HUES64 (cell line): ENCODE results near the gene ZNF750.

Experiments used
- H3K27ac ChIP-seq: 2 replicates; pipeline ENCODE4 v1.7.0; 2013; ENCODE audit warnings: low read depth, low read length, inconsistent platforms
- H3K27me3 ChIP-seq: 2 replicates; pipeline ENCODE4 v1.6.1; 2013; ENCODE audit warnings: mild to moderate bottlenecking, low read length; ENCODE audit not compliant: insufficient read depth
- H3K36me3 ChIP-seq: 2 replicates; pipeline ENCODE4 v1.6.1; 2013; ENCODE audit warnings: mild to moderate bottlenecking, low read length; ENCODE audit not compliant: insufficient read depth
- H3K4me1 ChIP-seq: 2 replicates; pipeline ENCODE4 v1.6.1; 2013; ENCODE audit warnings: mild to moderate bottlenecking, low read length, moderate library complexity; ENCODE audit not compliant: insufficient read depth
- H3K4me3 ChIP-seq: 2 replicates; pipeline ENCODE4 v1.5.1; 2013; ENCODE audit warnings: mild to moderate bottlenecking, low read length, moderate library complexity
- H3K9ac ChIP-seq: 2 replicates; pipeline ENCODE4 v1.6.1; 2013; ENCODE audit warnings: mild to moderate bottlenecking, low read depth, low read length
- H3K9me3 ChIP-seq: 2 replicates; pipeline ENCODE4 v1.6.1; 2013; ENCODE audit warnings: low read depth, low read length; ENCODE audit not compliant: insufficient read depth
- WGBS: fragments of 150-250, 120-280 bp; methylation state at CpG from one replicate; pipeline ENCODE4 v1.1.7; 2013; ENCODE audit warnings: missing lambda C conversion rate; 5-methylcytosine and 5-hydroxymethylcytosine counted together

Gene ZNF750

DNA sequence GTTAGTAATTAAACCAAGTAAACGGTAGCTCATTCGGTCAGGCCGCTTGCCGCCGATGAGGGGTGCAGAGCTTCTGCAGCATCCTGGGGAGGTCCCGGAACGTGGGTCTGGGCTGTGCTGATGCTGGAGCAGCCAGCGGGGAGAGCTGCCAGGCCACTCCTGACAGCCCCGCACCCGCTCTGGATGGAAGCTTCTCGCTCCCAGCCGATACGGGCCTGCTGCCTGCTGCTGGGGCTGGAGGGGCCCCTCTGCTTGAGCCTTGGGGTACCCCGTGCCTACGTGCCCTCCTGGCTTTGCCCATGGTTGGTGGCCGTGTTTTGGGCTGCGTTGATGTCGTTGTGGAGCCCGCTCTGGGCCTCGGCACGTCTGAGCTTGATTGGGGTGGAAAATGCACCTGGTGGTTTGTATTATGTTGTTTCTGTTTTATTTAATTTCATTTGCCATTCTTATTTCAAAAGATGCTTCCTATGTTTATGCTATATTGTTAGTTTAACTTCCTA lies 41.6 kb upstream of the ZNF750 start:
- 92% methylated on average over 21 of the region's 21 CpGs for WGBS
- Histone ChIP-seq H3K27me3 (no peaks in the 10 kb centered on the region), H3K36me3 (peaks cover 7% of the 10 kb centered on the region; the same call in 1 of the 2 replicates), H3K27ac (no peak overlapping the region), H3K4me3 (no peak overlapping the region), H3K9me3 (no peaks in the 10 kb centered on the region), H3K9ac (no peak overlapping the region), H3K4me1 (peaks cover 2% of the 10 kb centered on the region; the same call in 1 of the 2 replicates)

DNA sequence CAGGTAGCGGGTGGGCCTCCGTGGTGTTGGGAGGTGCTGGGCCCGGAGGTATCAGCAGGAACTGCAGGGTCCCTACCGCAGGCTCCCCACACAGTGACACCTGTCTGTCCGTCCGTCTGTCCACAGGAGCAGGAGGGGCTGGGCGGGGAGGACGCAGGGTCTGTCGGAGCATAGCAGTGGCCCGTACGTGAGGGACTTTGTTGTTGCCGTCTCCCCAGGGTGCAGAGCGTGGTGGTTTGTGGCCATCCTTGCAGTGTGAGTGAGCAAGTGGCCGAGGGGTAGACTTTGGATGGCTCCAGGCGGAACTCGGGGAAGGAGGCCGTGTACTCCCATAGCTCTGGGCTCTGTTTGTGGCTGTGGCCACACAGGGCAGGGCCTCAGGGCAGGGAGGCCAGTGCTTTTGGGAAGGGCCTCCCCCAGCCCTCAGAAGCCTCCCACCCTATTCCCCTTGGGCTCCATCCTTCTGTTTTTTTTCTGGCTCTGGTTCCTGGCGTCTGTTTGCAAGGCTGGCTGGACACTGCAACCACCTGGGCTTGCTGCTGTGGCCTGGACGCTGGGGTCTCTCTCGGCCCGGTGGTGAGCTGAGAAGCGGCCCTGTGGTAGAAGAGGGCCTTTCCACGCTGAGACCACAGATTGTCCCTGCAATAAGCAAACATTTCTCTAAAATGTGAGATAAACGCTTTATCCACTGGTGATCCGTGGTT lies 41.0 kb upstream of the ZNF750 start:
- Histone ChIP-seq H3K4me1 (peaks cover 8% of the 10 kb centered on the region; the same call in 1 of the 2 replicates), H3K9me3 (no peaks in the 10 kb centered on the region), H3K27ac (no peak overlapping the region), H3K9ac (no peak overlapping the region), H3K4me3 (no peak overlapping the region), H3K36me3 (peaks cover 7% of the 10 kb centered on the region; the same call in 1 of the 2 replicates), H3K27me3 (no peaks in the 10 kb centered on the region)
- WGBS: 93% methylated on average over 25 of the region's 25 CpGs

DNA sequence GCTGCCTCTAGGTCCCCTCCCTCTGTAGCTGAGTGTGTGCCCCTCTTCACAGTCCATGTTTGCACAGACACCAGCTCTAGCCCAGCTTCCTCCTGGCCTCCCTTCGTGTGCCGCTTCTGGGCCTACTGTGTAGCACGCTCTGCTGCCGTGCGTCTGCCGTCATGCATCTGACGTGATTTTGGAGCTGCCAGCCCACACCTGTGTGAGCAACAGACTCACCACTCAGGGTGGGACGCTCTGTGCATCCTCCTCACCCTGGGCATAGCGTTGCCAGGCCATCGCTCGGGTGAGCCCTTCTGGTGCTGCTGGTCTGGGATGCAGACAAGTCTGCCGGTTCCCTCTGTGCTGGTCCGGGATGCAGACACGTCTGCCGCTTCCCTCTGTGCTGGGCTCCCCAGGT lies 39.4 kb upstream of the ZNF750 start:
- no peaks in the 10 kb centered on the region for H3K9me3 ChIP-seq
- H3K4me1 ChIP-seq: peaks cover 18% of the 10 kb centered on the region; the same call in 1 of the 2 replicates
- peaks cover 7% of the 10 kb centered on the region; the same call in 1 of the 2 replicates for H3K36me3 ChIP-seq
- 97% methylated on average over 15 of the region's 15 CpGs for WGBS
- H3K27me3 ChIP-seq: no peaks in the 10 kb centered on the region
- no peak overlapping the region for H3K9ac ChIP-seq
- no peak overlapping the region for H3K4me3 ChIP-seq
- H3K27ac ChIP-seq: no peak overlapping the region

DNA sequence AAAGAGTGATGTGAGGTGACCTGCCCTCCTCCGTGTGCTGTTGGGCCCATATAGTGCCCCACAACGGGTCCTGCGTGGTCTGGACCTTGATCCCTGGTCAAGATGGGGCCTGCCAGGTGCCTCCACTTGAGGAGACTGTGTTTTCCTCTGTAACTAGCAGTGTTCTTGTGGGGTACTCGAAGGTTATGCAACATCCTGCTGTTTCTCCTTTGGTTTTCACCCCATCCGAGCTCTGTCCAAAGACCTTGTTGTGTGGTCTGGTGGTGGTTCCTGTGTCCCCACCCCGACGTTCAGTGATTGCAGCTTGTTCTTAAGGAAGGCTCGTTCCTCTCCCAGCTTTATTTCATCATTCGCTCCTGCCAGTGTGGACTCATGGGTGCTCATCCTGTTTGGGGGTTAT lies 38.7 kb upstream of the ZNF750 start:
- Histone ChIP-seq H3K9ac (no peak overlapping the region), H3K4me1 (peaks cover 18% of the 10 kb centered on the region; the same call in 1 of the 2 replicates), H3K4me3 (no peak overlapping the region), H3K9me3 (no peaks in the 10 kb centered on the region), H3K27me3 (no peaks in the 10 kb centered on the region), H3K27ac (no peak overlapping the region), H3K36me3 (peaks cover 7% of the 10 kb centered on the region; the same call in 1 of the 2 replicates)
- WGBS: 83% methylated on average over 9 of the region's 9 CpGs

DNA sequence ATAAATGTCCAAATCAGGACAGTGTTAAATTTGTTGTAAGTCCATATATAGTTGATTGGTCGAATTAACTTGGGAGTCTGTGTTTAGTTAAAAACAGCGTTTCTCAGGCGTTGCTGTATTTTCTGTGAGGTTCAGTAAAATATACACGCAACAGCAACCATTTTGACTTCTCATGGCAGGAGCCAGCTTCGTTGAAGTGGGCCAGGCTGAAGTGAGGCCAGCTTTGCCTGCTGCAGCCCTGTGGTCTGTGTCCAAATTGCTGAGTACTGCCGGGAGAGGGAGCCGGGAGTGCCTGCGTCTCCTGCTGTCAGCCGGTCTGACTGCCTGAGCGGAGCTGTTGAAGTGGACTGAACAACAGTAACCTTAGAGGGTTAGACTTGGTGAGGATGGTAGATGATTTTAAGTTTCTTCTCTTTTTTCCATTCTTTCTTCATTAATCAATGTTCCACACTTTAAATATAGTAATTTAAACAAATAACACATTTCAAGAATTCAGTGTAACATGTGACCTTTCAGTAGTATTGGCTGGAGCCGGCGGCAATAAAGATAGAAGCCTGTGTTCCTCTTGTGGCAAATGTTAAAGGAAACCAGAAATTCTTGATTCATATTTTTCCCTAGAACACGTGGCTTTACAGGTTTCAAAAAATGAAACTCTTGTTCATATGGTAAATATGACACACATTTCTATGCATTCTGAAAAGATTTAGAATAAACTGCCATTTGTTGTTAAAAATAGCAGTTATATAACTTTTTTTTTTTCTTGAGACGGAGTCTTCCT lies 37.0 kb upstream of the ZNF750 start:
- H3K9me3 ChIP-seq: no peaks in the 10 kb centered on the region
- no peak overlapping the region for H3K9ac ChIP-seq
- peak overlapping the region; percentile 37; the same call in 1 of the 2 replicates for H3K27ac ChIP-seq
- H3K27me3 ChIP-seq: no peaks in the 10 kb centered on the region
- H3K4me1 ChIP-seq: peaks cover 18% of the 10 kb centered on the region; the same call in 1 of the 2 replicates
- WGBS: 78% methylated on average over 13 of the region's 14 CpGs
- no peak overlapping the region for H3K4me3 ChIP-seq
- peaks cover 19% of the 10 kb centered on the region for H3K36me3 ChIP-seq

DNA sequence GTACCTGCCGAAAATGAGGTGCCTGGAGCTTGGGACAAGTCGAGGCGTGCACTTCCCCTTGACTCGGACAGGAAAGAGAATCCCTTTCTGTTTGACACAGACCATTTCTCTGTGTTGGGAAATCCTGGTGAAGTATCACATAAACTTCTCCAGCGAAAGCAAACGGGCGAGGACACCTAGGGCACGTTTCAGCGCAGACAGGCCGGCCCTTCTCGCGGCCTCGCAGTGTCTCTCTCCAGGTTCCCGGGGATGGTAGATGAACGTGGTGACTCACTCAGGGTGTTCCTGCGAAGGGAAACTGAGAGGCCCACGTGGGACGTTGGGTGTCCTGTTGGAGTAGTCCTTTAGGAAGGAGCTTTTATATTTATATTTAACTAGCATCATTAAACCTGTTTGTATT lies 36.3 kb upstream of the ZNF750 start:
- Histone ChIP-seq H3K9me3 (no peaks in the 10 kb centered on the region), H3K4me3 (no peak overlapping the region), H3K27me3 (no peaks in the 10 kb centered on the region), H3K36me3 (peaks cover 25% of the 10 kb centered on the region), H3K27ac (no peak overlapping the region), H3K4me1 (peaks cover 18% of the 10 kb centered on the region; the same call in 1 of the 2 replicates), H3K9ac (no peak overlapping the region)
- 79% methylated on average over 18 of the region's 18 CpGs for WGBS

DNA sequence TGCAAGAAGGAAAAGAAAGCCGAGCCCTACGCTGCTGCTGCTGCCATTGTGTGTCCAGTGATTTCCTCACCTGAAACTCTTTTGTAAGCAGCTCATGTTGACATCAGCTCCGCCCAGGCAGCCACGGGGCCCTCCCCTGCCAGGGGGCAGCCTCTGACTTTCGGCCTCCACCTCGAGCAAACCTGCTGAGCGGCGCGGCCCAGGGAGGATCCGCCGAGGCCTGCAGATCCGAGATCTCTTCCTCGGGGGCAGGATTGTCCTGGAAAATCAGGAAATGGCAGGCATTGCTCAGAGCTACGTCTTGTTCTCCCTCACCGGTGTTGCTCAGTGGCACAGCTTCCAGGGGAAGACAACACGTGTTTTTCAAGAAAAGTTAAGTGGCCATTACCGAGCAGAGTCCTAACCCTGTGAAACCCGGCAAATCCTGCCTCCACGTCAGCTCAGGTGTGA lies 35.6 kb upstream of the ZNF750 start:
- Histone ChIP-seq H3K9me3 (no peaks in the 10 kb centered on the region), H3K27me3 (no peaks in the 10 kb centered on the region), H3K9ac (no peak overlapping the region; the same call in 1 of the 2 replicates), H3K4me3 (no peak overlapping the region), H3K27ac (peak overlapping the region; percentile 56; the same call in 1 of the 2 replicates), H3K4me1 (peaks cover 18% of the 10 kb centered on the region; the same call in 1 of the 2 replicates), H3K36me3 (peaks cover 32% of the 10 kb centered on the region)
- WGBS: 43% methylated on average over 19 of the region's 19 CpGs

DNA sequence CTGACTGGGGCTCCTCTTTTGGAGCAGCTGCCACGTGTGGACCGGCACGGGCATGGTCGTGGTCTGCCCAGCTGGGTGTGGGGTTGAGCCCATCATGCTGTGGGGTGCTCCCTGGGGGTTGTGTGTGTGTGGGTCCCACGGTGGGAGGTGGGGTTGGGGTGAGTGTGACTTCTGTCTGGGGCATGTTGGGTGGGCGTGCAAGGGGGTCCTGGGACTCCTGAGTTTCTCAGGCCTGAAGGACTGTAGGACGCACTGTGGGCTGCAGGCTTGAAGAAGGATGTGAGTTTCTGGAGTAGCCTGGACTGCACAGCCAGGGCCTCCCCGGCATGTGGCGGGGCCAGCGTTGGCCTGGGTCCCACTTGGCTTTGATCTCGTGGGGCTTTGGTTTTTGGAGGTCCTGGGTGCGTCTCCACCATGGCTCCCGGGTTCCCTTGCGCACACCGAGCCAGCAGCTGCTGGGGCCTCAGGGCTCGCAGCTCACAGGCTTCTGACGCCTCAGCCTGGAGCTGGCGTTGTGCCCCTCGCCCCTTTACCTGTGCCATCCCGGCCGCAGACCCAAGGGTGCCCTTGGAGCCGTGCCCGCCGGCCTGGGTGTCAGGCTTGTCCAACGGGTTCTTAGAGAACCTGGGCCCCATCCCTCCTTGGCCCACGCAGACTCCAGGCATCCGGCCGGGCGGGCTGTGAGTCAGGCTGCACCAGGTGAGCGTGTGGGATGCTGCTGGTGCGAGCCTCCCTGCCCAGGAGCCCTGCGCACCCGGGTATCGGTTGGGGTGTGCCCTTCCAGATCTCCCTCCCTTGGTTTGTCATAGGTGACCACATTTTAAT lies 34.4 kb upstream of the ZNF750 start:
- Histone ChIP-seq H3K4me1 (peaks cover 18% of the 10 kb centered on the region; the same call in 1 of the 2 replicates), H3K4me3 (no peak overlapping the region), H3K9me3 (no peaks in the 10 kb centered on the region), H3K9ac (no peak overlapping the region), H3K36me3 (peaks cover 40% of the 10 kb centered on the region), H3K27ac (no peak overlapping the region), H3K27me3 (no peaks in the 10 kb centered on the region)
- WGBS: 92% methylated on average over 34 of the region's 34 CpGs

DNA sequence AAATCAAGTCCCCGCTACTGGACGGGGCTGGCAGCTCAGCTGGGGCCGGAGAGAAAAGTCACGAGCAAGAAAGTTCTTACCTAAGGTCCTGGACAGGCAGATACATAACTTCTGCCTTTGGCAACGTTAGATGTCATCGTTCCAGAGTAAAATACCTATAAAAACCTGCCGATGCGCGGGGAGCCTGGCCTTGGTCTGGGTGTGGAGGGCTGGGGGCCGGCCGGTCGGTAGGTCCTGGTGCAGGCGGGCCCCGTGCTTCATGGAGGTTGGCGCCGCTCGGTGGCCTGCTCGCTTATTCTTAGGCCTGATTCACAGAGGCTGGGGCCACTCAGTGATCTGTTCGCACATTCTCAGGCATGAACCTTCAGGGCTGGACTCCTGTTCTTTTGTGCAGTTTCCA lies 33.7 kb upstream of the ZNF750 start:
- H3K36me3 ChIP-seq: peaks cover 37% of the 10 kb centered on the region
- WGBS: 96% methylated on average over 19 of the region's 19 CpGs
- H3K4me3 ChIP-seq: no peak overlapping the region
- H3K27me3 ChIP-seq: no peaks in the 10 kb centered on the region
- H3K9me3 ChIP-seq: no peaks in the 10 kb centered on the region
- peaks cover 18% of the 10 kb centered on the region; the same call in 1 of the 2 replicates for H3K4me1 ChIP-seq
- H3K9ac ChIP-seq: no peak overlapping the region
- no peak overlapping the region for H3K27ac ChIP-seq

DNA sequence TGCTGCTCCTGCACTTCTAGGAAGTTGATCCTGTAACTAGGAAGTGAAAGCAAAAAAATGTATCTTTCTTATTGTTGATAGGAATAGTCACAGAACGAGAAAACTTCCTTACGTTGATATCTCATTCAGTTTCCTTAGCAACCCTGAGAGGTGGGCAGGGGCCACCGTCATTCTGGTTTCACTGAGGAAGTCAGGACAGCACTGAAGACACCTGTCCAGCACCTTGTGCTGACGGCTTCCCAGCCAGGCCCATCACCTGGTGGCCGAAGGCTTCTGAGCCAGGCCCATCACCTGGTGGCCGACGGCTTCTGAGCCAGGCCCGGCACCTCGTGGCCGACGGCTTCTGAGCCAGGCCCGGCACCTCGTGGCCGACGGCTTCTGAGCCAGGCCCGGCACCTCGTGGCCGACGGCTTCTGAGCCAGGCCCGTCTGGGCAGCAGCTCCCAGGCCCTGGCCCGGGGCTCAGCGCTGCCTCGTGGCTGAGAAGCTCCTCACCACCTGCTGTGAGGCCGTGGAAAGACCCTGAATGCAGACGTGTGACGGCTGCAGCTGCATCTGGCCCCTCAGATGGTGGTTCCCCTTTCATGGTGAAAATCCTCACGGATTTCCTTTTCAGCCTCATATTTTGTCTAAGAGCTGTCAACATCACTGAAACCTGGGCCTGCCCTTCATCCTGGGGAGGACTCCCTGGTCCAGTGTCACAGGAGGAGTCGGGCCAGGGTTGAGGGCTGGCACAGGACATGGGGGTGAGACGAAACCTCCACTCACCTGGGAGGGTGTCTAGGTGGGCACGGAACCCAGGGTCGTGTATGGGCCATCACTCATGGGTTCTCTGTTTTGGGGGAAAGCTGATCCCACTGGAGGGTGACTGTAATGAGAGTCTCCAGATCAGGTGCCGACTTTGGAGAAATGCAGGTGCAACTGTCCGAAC lies 33.0 kb upstream of the ZNF750 start:
- Histone ChIP-seq H3K27ac (no peak overlapping the region), H3K36me3 (peaks cover 33% of the 10 kb centered on the region)

More for the DNA sequence above, 33.0 kb upstream of the ZNF750 start:
- Histone ChIP-seq H3K9ac (no peak overlapping the region), H3K4me3 (no peak overlapping the region), H3K9me3 (no peaks in the 10 kb centered on the region), H3K27me3 (no peaks in the 10 kb centered on the region), H3K4me1 (peaks cover 18% of the 10 kb centered on the region; the same call in 1 of the 2 replicates)
- WGBS: 95% methylated on average over 33 of the region's 33 CpGs
